Right lobe of liver (tissue), 4 donors: ENCODE measurements around the gene CPLX3.

Experiments used
- CTCF ChIP-seq, 4 donors: fragments of 200-600 bp in 3 of 4; fragments of 450-650 bp in 1 of 4; IDR thresholded peaks; one replicate each; pipeline versions ENCODE4 v1.5.1 to v1.8.0; 2016 to 2022; ENCODE audit warnings: antibody characterized with exemption in 4 of 4, mild to moderate bottlenecking in 2 of 4
- POLR2A ChIP-seq: fragments of 450-650 bp; IDR thresholded peaks from one replicate; pipeline ENCODE4 v1.6.1; 2017; ENCODE audit warnings: antibody characterized with exemption, mild to moderate bottlenecking
- donor health status: DM: no; HTN: no; CAD: no.
- donor health status: DM: no; HTN: no; CAD: no.
- donor health status: DM: no; HTN: yes; CAD: no.

GRCh38 chr15:74784426-74785193, 41.8 kb upstream of the CPLX3 start:
- TF ChIP-seq POLR2A, result no peak
- TF ChIP-seq CTCF (IDR thresholded peaks at IDR 0.05), result no peak
